HEK293T (cell line): ENCODE data around the gene PDS5B.
"Not testable (repeated sequence)": the region's sequence is repeated elsewhere in the genome, so short reads cannot be mapped to it uniquely, and the experiment has no call there.

Source experiments
- CTBP1 ChIP-seq: fragments of 450-650 bp; IDR thresholded peaks from 2 replicates; pipeline ENCODE4 v1.6.1; 2016; ENCODE audit warnings: borderline replicate concordance
- HDGF ChIP-seq: fragments of 450-650 bp; IDR thresholded peaks from 2 replicates; pipeline ENCODE4 v1.6.1; 2017; ENCODE audit warnings: antibody characterized with exemption, borderline replicate concordance
- SP1 ChIP-seq: fragments of 450-650 bp; IDR thresholded peaks from 2 replicates; pipeline ENCODE4 v1.6.1; 2017
- SUZ12 ChIP-seq: fragments of 450-650 bp; IDR thresholded peaks from 2 replicates; pipeline ENCODE4 v1.6.1; 2016; ENCODE audit warnings: mild to moderate bottlenecking
- TF ChIP-seq, protein P1 (sequence below): fragments of 450-650 bp; IDR thresholded peaks from 2 replicates; pipeline ENCODE4 v1.6.1; 2016

GRCh38 chr13:32721131-32722034 lies 135.1 kb downstream of the PDS5B start:
- TF ChIP-seq HDGF, CTBP1, SP1, SUZ12: not testable (repeated sequence)
- TF ChIP-seq, protein P1, sequence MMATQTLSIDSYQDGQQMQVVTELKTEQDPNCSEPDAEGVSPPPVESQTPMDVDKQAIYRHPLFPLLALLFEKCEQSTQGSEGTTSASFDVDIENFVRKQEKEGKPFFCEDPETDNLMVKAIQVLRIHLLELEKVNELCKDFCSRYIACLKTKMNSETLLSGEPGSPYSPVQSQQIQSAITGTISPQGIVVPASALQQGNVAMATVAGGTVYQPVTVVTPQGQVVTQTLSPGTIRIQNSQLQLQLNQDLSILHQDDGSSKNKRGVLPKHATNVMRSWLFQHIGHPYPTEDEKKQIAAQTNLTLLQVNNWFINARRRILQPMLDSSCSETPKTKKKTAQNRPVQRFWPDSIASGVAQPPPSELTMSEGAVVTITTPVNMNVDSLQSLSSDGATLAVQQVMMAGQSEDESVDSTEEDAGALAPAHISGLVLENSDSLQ = not testable (repeated sequence)
